SK-N-SH (cell line): Measurements from ENCODE around the gene STIP1. TPM values are rescaled to one million over a fixed set of nuclear protein-coding genes. Genes with fewer than 3 reads are reported as not detected.

Experiments
- CTCF ChIA-PET: fragments of 300-600, 350-600 bp; formaldehyde crosslinking; extraction: SDS; loops from one replicate; lab custom pipeline; 2021; lab: Yijun Ruan, JAX
- POLR2A ChIA-PET: fragments of 350-600 bp; sonication (Branson Sonifier 250); formaldehyde crosslinking; extraction: SDS; loops from one replicate; lab custom pipeline; 2020; ENCODE audit warnings: antibody characterized with exemption, inconsistent platforms; lab: Yijun Ruan, JAX
- DNase-seq: peaks from one replicate; pipeline ENCODE4 v3.0.0; 2012
- H2AFZ ChIP-seq: fragments of 200-600 bp; sonication (generic); 2 replicates; pipeline ENCODE4 v1.8.1; 2016; ENCODE audit warnings: antibody characterized with exemption, mild to moderate bottlenecking, low read depth
- H3F3A ChIP-seq: fragments of 200-600 bp; sonication (generic); replicated peaks from 2 replicates; pipeline ENCODE3; 2016; ENCODE audit warnings: antibody characterized with exemption, mild to moderate bottlenecking; ENCODE audit not compliant: insufficient read depth
- H3K27ac ChIP-seq, 2 experiments: fragments of 200-500 bp in 1 of 2; fragments of 200-600 bp in 1 of 2; sonication (Bioruptor generic) in 1 of 2; sonication (generic), shearing (Covaris generic) in 1 of 2; 2 replicates each; pipeline versions ENCODE4 v1.5.1 to v1.6.1; 2014 to 2016; ENCODE audit warnings: low read depth in 2 of 2, inconsistent platforms in 1 of 2, low read length in 1 of 2, mild to moderate bottlenecking in 1 of 2, mixed read lengths in 1 of 2
- H3K27me3 ChIP-seq: fragments of 200-600 bp; sonication (generic), shearing (Covaris generic); 2 replicates; pipeline ENCODE4 v1.6.1; 2016; ENCODE audit warnings: mixed run types; ENCODE audit not compliant: insufficient read depth
- H3K36me3 ChIP-seq, 2 experiments: fragments of 200-500 bp in 1 of 2; fragments of 200-600 bp in 1 of 2; sonication (Bioruptor generic) in 1 of 2; sonication (generic) in 1 of 2; replicated peaks in 1 of 2; 2 replicates each; pipeline versions ENCODE3 to v1.5.1; 2014 to 2016; ENCODE audit warnings: low read length in 1 of 2, mild to moderate bottlenecking in 1 of 2; ENCODE audit not compliant: insufficient read depth in 2 of 2, control insufficient read depth in 1 of 2
- H3K4me1 ChIP-seq, 2 experiments: fragments of 200-500 bp in 1 of 2; fragments of 200-600 bp in 1 of 2; sonication (Bioruptor generic) in 1 of 2; sonication (generic), shearing (Covaris generic) in 1 of 2; 2 replicates each; pipeline versions ENCODE4 v1.5.1 to v1.6.1; 2014 to 2016; ENCODE audit warnings: low read depth in 1 of 2, low read length in 1 of 2, mixed run types in 1 of 2; ENCODE audit not compliant: insufficient read depth in 2 of 2, control insufficient read depth in 1 of 2
- H3K4me2 ChIP-seq: fragments of 200-600 bp; sonication (generic), shearing (Covaris generic); 2 replicates; pipeline ENCODE4 v1.6.1; 2017; ENCODE audit warnings: mixed run types
- H3K4me3 ChIP-seq, 2 experiments: fragments of 200-500 bp in 1 of 2; fragments of 200-600 bp in 1 of 2; sonication (Bioruptor generic) in 1 of 2; sonication (generic), shearing (Covaris generic) in 1 of 2; 2 replicates each; pipeline versions ENCODE4 v1.5.1 to v1.8.1; 2014 to 2016; ENCODE audit warnings: low read depth in 2 of 2, inconsistent platforms in 1 of 2, low read length in 1 of 2, mild to moderate bottlenecking in 1 of 2, mixed read lengths in 1 of 2, moderate library complexity in 1 of 2
- H3K79me2 ChIP-seq: fragments of 200-600 bp; sonication (generic); 2 replicates; pipeline ENCODE4 v1.8.1; 2017; ENCODE audit warnings: mild to moderate bottlenecking; ENCODE audit not compliant: insufficient read depth
- H3K9ac ChIP-seq: fragments of 200-600 bp; sonication (generic); 2 replicates; pipeline ENCODE4 v1.6.1; 2017; ENCODE audit warnings: mixed run types
- H3K9me2 ChIP-seq: fragments of 200-600 bp; sonication (generic); 2 replicates; pipeline ENCODE4 v1.6.1; 2017; ENCODE audit warnings: mixed run types
- H3K9me3 ChIP-seq: fragments of 200-600 bp; sonication (generic); 2 replicates; pipeline ENCODE4 v1.6.1; 2017; ENCODE audit warnings: mixed run types, mild to moderate bottlenecking, moderate library complexity
- H4K20me1 ChIP-seq: fragments of 200-600 bp; sonication (generic); 2 replicates; pipeline ENCODE4 v1.6.1; 2017; ENCODE audit warnings: mild to moderate bottlenecking, mixed run types; ENCODE audit not compliant: insufficient read depth
- CHD2 ChIP-seq: fragments of 150-350 bp; IDR thresholded peaks from 2 replicates; pipeline ENCODE4 v1.6.1; 2018; ENCODE audit warnings: low read length; ENCODE audit not compliant: partially characterized antibody
- EP300 ChIP-seq, 2 experiments: IDR thresholded peaks; 2 replicates each; pipeline versions ENCODE4 v1.4.0 to v1.6.1; 2012; ENCODE audit warnings: borderline replicate concordance in 1 of 2, low read depth in 1 of 2, low read length in 1 of 2
- EZH2phosphoT487 ChIP-seq: fragments of 200-600 bp; sonication (generic); IDR thresholded peaks from 2 replicates; pipeline ENCODE4 v1.6.1; 2017; ENCODE audit warnings: low read depth, mixed run types, mild to moderate bottlenecking, antibody characterized with exemption, moderate library complexity, borderline replicate concordance
- FOSL2 ChIP-seq: IDR thresholded peaks from 2 replicates; pipeline ENCODE4 v1.4.0; 2012; ENCODE audit warnings: low read depth, mild to moderate bottlenecking, moderate library complexity, borderline replicate concordance
- FOXJ3 ChIP-seq: sonication (generic); formaldehyde crosslinking; IDR thresholded peaks from 2 replicates; pipeline ENCODE4 v1.5.1; 2020; ENCODE audit warnings: mild to moderate bottlenecking, missing genetic modification reagents
- GABPA ChIP-seq: IDR thresholded peaks from 2 replicates; pipeline ENCODE4 v1.4.0; 2012; ENCODE audit warnings: low read depth, mild to moderate bottlenecking
- GATA2 ChIP-seq: sonication (generic); formaldehyde crosslinking; IDR thresholded peaks from 2 replicates; pipeline ENCODE4 v1.5.0; 2020; ENCODE audit warnings: mild to moderate bottlenecking, missing genetic modification reagents
- MEF2A ChIP-seq: IDR thresholded peaks from 2 replicates; pipeline ENCODE4 v1.4.0; 2012; ENCODE audit warnings: low read depth, borderline replicate concordance
- NFIC ChIP-seq: IDR thresholded peaks from 2 replicates; pipeline ENCODE4 v1.4.0; 2012; ENCODE audit warnings: borderline replicate concordance
- NRF1 ChIP-seq: IDR thresholded peaks from 2 replicates; pipeline ENCODE4 v1.6.1; 2012; ENCODE audit warnings: low read depth, mild to moderate bottlenecking, low read length
- RAD21 ChIP-seq: IDR thresholded peaks from 2 replicates; pipeline ENCODE4 v1.6.1; 2012; ENCODE audit warnings: mild to moderate bottlenecking, low read length
- RFX5 ChIP-seq: IDR thresholded peaks from 2 replicates; pipeline ENCODE4 v1.6.1; 2012; ENCODE audit warnings: mild to moderate bottlenecking, improper control_type of control experiment, low read length
- RXRA ChIP-seq: IDR thresholded peaks from 2 replicates; pipeline ENCODE4 v1.4.0; 2012; ENCODE audit warnings: low read depth, mild to moderate bottlenecking, borderline replicate concordance
- SIN3A ChIP-seq: IDR thresholded peaks from 2 replicates; pipeline ENCODE4 v1.6.1; 2012; ENCODE audit warnings: low read depth, mild to moderate bottlenecking, low read length, moderate library complexity, borderline replicate concordance
- TEAD4 ChIP-seq: IDR thresholded peaks from 2 replicates; pipeline ENCODE4 v1.4.0; 2012; ENCODE audit warnings: mild to moderate bottlenecking, borderline replicate concordance; ENCODE audit not compliant: insufficient read depth
- YY1 ChIP-seq: IDR thresholded peaks from 2 replicates; pipeline ENCODE4 v1.4.0; 2012; ENCODE audit warnings: low read depth, mild to moderate bottlenecking
- WGBS: methylation state at CpG from one replicate; pipeline ENCODE4 v1.1.6; 2017; ENCODE audit warnings: low lambda C conversion rate; 5-methylcytosine and 5-hydroxymethylcytosine counted together
- polyA plus RNA-seq, 3 experiments: library from polyadenylated mRNA; depleted of rRNA; stranded (reverse); fragments of >200 nt; gene quantifications; 2 replicates each; pipeline ENCODE4 v1.2.3, GENCODE V29; 2012
- TF ChIP-seq, protein P1 (sequence below): fragments of 150-350 bp; IDR thresholded peaks from 2 replicates; pipeline ENCODE4 v1.6.1; 2017; ENCODE audit warnings: antibody characterized with exemption, low read length, low read depth, borderline replicate concordance
- TF ChIP-seq, protein P2 (sequence below): fragments of 200-600 bp; sonication (generic); IDR thresholded peaks from 2 replicates; pipeline ENCODE4 v1.6.1; 2017; ENCODE audit warnings: antibody characterized with exemption, mild to moderate bottlenecking, moderate library complexity
- TF ChIP-seq, protein P3 (sequence below): IDR thresholded peaks from 2 replicates; pipeline ENCODE4 v1.4.0; 2012; ENCODE audit warnings: low read depth
- TF ChIP-seq, protein P4 (sequence below): IDR thresholded peaks from 2 replicates; pipeline ENCODE4; 2012
- TF ChIP-seq, protein P5 (sequence below): IDR thresholded peaks from 2 replicates; pipeline ENCODE4 v1.4.0; 2012; ENCODE audit warnings: low read depth, borderline replicate concordance
- TF ChIP-seq, protein P6 (sequence below): IDR thresholded peaks from 2 replicates; pipeline ENCODE4 v1.6.1; 2012; ENCODE audit warnings: mild to moderate bottlenecking, low read depth, low read length, moderate library complexity

Gene STIP1
- polyA plus RNA-seq, 1 of the 3 experiments (the other 2 are of a cell fraction): 163 TPM

DNA sequence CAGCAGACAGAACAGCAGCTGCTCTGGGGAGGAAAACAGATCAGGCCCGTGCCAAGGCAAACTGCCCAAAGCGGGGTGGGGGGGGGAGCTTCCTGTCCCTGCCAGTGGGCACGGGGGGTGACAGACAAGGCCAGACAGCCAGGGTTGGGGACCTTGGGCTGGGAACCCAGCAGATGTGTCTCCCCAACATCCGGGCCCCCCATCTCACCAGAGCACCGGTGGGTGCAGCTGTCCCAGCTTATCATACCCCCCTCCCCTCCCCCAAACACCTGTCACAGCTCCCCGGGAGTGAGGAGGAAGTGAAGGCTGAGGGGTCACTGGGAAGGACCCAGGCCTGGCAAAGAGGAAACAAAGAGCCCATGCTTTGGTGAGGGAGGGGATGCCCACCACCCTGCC, 59.4 kb downstream of the STIP1 start:
- TF ChIP-seq, protein P1, sequence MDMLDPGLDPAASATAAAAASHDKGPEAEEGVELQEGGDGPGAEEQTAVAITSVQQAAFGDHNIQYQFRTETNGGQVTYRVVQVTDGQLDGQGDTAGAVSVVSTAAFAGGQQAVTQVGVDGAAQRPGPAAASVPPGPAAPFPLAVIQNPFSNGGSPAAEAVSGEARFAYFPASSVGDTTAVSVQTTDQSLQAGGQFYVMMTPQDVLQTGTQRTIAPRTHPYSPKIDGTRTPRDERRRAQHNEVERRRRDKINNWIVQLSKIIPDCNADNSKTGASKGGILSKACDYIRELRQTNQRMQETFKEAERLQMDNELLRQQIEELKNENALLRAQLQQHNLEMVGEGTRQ: no peak
- peak; percentile 28; the same call in 1 of the 2 replicates for TF ChIP-seq GABPA
- no peak for TF ChIP-seq RAD21
- TF ChIP-seq, protein P2, sequence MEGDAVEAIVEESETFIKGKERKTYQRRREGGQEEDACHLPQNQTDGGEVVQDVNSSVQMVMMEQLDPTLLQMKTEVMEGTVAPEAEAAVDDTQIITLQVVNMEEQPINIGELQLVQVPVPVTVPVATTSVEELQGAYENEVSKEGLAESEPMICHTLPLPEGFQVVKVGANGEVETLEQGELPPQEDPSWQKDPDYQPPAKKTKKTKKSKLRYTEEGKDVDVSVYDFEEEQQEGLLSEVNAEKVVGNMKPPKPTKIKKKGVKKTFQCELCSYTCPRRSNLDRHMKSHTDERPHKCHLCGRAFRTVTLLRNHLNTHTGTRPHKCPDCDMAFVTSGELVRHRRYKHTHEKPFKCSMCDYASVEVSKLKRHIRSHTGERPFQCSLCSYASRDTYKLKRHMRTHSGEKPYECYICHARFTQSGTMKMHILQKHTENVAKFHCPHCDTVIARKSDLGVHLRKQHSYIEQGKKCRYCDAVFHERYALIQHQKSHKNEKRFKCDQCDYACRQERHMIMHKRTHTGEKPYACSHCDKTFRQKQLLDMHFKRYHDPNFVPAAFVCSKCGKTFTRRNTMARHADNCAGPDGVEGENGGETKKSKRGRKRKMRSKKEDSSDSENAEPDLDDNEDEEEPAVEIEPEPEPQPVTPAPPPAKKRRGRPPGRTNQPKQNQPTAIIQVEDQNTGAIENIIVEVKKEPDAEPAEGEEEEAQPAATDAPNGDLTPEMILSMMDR: no peak
- TF ChIP-seq, protein P3, sequence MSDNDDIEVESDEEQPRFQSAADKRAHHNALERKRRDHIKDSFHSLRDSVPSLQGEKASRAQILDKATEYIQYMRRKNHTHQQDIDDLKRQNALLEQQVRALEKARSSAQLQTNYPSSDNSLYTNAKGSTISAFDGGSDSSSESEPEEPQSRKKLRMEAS: no peak
- 0 out of 2 replicates have a peak, but pooled peaks have one; percentile 16 for TF ChIP-seq NFIC
- TF ChIP-seq FOXJ3 (CRISPR knock-in tag): no peak
- TF ChIP-seq, protein P4, sequence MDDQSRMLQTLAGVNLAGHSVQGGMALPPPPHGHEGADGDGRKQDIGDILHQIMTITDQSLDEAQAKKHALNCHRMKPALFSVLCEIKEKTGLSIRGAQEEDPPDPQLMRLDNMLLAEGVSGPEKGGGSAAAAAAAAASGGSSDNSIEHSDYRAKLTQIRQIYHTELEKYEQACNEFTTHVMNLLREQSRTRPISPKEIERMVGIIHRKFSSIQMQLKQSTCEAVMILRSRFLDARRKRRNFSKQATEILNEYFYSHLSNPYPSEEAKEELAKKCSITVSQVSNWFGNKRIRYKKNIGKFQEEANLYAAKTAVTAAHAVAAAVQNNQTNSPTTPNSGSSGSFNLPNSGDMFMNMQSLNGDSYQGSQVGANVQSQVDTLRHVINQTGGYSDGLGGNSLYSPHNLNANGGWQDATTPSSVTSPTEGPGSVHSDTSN: peak; percentile 26
- TF ChIP-seq EP300 (IDR thresholded peaks at IDR 0.05; ENCODE audit: borderline replicate concordance in 1 of 2, low read depth in 1 of 2, low read length in 1 of 2): peak in 1 of 2 experiments; percentile 32; a peak in 1 of 4 replicates
- no peak for TF ChIP-seq RXRA
- no peak for TF ChIP-seq NRF1
- TF ChIP-seq, protein P5, sequence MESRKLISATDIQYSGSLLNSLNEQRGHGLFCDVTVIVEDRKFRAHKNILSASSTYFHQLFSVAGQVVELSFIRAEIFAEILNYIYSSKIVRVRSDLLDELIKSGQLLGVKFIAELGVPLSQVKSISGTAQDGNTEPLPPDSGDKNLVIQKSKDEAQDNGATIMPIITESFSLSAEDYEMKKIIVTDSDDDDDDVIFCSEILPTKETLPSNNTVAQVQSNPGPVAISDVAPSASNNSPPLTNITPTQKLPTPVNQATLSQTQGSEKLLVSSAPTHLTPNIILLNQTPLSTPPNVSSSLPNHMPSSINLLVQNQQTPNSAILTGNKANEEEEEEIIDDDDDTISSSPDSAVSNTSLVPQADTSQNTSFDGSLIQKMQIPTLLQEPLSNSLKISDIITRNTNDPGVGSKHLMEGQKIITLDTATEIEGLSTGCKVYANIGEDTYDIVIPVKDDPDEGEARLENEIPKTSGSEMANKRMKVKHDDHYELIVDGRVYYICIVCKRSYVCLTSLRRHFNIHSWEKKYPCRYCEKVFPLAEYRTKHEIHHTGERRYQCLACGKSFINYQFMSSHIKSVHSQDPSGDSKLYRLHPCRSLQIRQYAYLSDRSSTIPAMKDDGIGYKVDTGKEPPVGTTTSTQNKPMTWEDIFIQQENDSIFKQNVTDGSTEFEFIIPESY: no peak
- no peak for TF ChIP-seq GATA2
- 0 out of 2 replicates have a peak, but pooled peaks have one; percentile 15 for TF ChIP-seq TEAD4
- TF ChIP-seq MEF2A: no peak
- no peak for TF ChIP-seq CHD2
- no peak for TF ChIP-seq RFX5
- TF ChIP-seq, protein P6, sequence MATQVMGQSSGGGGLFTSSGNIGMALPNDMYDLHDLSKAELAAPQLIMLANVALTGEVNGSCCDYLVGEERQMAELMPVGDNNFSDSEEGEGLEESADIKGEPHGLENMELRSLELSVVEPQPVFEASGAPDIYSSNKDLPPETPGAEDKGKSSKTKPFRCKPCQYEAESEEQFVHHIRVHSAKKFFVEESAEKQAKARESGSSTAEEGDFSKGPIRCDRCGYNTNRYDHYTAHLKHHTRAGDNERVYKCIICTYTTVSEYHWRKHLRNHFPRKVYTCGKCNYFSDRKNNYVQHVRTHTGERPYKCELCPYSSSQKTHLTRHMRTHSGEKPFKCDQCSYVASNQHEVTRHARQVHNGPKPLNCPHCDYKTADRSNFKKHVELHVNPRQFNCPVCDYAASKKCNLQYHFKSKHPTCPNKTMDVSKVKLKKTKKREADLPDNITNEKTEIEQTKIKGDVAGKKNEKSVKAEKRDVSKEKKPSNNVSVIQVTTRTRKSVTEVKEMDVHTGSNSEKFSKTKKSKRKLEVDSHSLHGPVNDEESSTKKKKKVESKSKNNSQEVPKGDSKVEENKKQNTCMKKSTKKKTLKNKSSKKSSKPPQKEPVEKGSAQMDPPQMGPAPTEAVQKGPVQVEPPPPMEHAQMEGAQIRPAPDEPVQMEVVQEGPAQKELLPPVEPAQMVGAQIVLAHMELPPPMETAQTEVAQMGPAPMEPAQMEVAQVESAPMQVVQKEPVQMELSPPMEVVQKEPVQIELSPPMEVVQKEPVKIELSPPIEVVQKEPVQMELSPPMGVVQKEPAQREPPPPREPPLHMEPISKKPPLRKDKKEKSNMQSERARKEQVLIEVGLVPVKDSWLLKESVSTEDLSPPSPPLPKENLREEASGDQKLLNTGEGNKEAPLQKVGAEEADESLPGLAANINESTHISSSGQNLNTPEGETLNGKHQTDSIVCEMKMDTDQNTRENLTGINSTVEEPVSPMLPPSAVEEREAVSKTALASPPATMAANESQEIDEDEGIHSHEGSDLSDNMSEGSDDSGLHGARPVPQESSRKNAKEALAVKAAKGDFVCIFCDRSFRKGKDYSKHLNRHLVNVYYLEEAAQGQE: no peak
- TF ChIP-seq EZH2phosphoT487: no peak
- TF ChIP-seq YY1: no peak
- TF ChIP-seq SIN3A: no peak
- no peak for TF ChIP-seq FOSL2
- CTCF ChIA-PET: interaction anchor here (1.0 to 3.4 kb wide), 6 partner anchors 15 to 1084 kb away, joined by 3 to 20 read pairs (median 8); partner anchors contain the start of genes DNAJC4 and ESRRA
- peaks cover 48% of the 10 kb centered on the region for H3K79me2 ChIP-seq
- peak overlapping the region; percentile 77 for H3K4me2 ChIP-seq
- H4K20me1 ChIP-seq: no peaks in the 10 kb centered on the region
- peak overlapping the region; percentile 72; the same call in 1 of the 2 replicates for H3K9ac ChIP-seq
- H3K4me1 ChIP-seq: peaks cover 10 to 39% of the 10 kb centered on the region in 2 experiments; a peak in 2 of 4 replicates
- H3K36me3 ChIP-seq: peaks cover 10 to 14% of the 10 kb centered on the region in 2 experiments
- H2AFZ ChIP-seq: no peak overlapping the region
- H3F3A ChIP-seq: peaks cover 13% of the 10 kb centered on the region
- H3K4me3 ChIP-seq: peak overlapping the region; percentile 75 to 98
- WGBS: 0% methylated on average over 5 of the region's 6 CpGs
- no peaks in the 10 kb centered on the region for H3K27me3 ChIP-seq
- POLR2A ChIA-PET: interaction anchor here (1.0 to 12.4 kb wide), 7 partner anchors 18 to 64 kb away, joined by 3 to 112 read pairs (median 3); partner anchors contain the start of gene ESRRA
- no peaks in the 10 kb centered on the region for H3K9me3 ChIP-seq
- no peaks in the 10 kb centered on the region for H3K9me2 ChIP-seq
- DNase-seq: no peak
- peak overlapping the region; percentile 63 to 89 for H3K27ac ChIP-seq
